PC-3 (cell line): ENCODE results near the gene ZNF593OS. TPM values are rescaled to one million over a fixed set of nuclear protein-coding genes. Genes with fewer than 3 reads are reported as not detected.

Experiments used
- ATAC-seq: fragments of 200-7000 bp; cut with Tn5 transposase; 2 replicates; pipeline ENCODE4 v1.9.1; 2020; ENCODE audit warnings: mild to moderate bottlenecking, moderate library complexity
- BruUV-seq: library from RNA; stranded (reverse); fragments of 400-500 nt; replicated peaks from 2 replicates; lab custom pipeline; 2021; lab: Mats Ljungman, UMichigan
- CTCF ChIA-PET: fragments of 300-600 bp; sonication (Branson Sonifier 250); formaldehyde crosslinking; loops from one replicate; lab custom pipeline; 2022; ENCODE audit warnings: antibody characterized with exemption; lab: Charles Lee
- POLR2A ChIA-PET: fragments of 300-600 bp; sonication (Branson Sonifier 250); formaldehyde crosslinking; loops from one replicate; lab custom pipeline; 2022; ENCODE audit warnings: antibody characterized with exemption; ENCODE audit not compliant: unreplicated experiment; lab: Charles Lee
- DNase-seq: peaks from one replicate; pipeline ENCODE4 v3.0.0-alpha.2; 2015
- H2AFZ ChIP-seq: fragments of 300-600 bp; sonication (generic); 2 replicates; pipeline ENCODE4 v1.6.0; 2016; ENCODE audit warnings: antibody characterized with exemption, low read length
- H3F3A ChIP-seq: fragments of 300-600 bp; sonication (generic); one replicate; pipeline ENCODE4 v1.6.0; 2017; ENCODE audit warnings: antibody characterized with exemption, low read length, control low read depth, mild to moderate bottlenecking; ENCODE audit not compliant: unreplicated experiment
- H3K27ac ChIP-seq: fragments of 300-600 bp; sonication (generic); 2 replicates; pipeline ENCODE4 v1.5.1; 2016; ENCODE audit warnings: mild to moderate bottlenecking, low read length
- H3K27me3 ChIP-seq: fragments of 300-600 bp; sonication (generic); 2 replicates; pipeline ENCODE4 v1.6.1; 2016; ENCODE audit warnings: low read length, mixed read lengths
- H3K36me3 ChIP-seq: fragments of 300-600 bp; sonication (generic); 2 replicates; pipeline ENCODE4 v1.6.1; 2016; ENCODE audit warnings: low read depth, mixed run types, low read length, mixed read lengths
- H3K4me1 ChIP-seq: fragments of 300-600 bp; sonication (generic); 2 replicates; pipeline ENCODE4 v1.5.1; 2016; ENCODE audit warnings: low read length; ENCODE audit not compliant: insufficient read depth
- H3K4me2 ChIP-seq: fragments of 300-600 bp; sonication (generic); 2 replicates; pipeline ENCODE4 v1.6.0; 2016; ENCODE audit warnings: low read length
- H3K4me3 ChIP-seq: fragments of 300-600 bp; sonication (generic); 2 replicates; pipeline ENCODE4 v1.5.1; 2016; ENCODE audit warnings: mild to moderate bottlenecking, low read length, mixed read lengths
- H3K79me2 ChIP-seq: fragments of 300-600 bp; sonication (generic); 2 replicates; pipeline ENCODE4 v1.6.1; 2017; ENCODE audit warnings: low read length, mixed read lengths
- H3K9ac ChIP-seq: fragments of 300-600 bp; sonication (generic); 2 replicates; pipeline ENCODE4 v1.6.0; 2016; ENCODE audit warnings: mild to moderate bottlenecking, low read length
- H3K9me2 ChIP-seq: fragments of 300-600 bp; sonication (generic); replicated peaks from 2 replicates; pipeline ENCODE4 v1.6.1; 2016; ENCODE audit warnings: mixed run types, low read length, mixed read lengths
- H3K9me3 ChIP-seq: fragments of 300-600 bp; sonication (generic); 2 replicates; pipeline ENCODE4 v1.6.1; 2016; ENCODE audit warnings: low read length, mixed read lengths
- H4K20me1 ChIP-seq: fragments of 300-600 bp; sonication (generic); 2 replicates; pipeline ENCODE4 v1.6.1; 2016; ENCODE audit warnings: low read length, mixed read lengths
- CTCF ChIP-seq: fragments of 300-600 bp; sonication (generic); conservative IDR thresholded peaks from 2 replicates; pipeline ENCODE4 v1.5.1; 2017; ENCODE audit warnings: antibody characterized with exemption, low read depth, mild to moderate bottlenecking, low read length
- EZH2 ChIP-seq: fragments of 300-600 bp; sonication (generic); IDR thresholded peaks from one replicate; pipeline ENCODE4 v1.6.1; 2017; ENCODE audit warnings: antibody characterized with exemption, mild to moderate bottlenecking, low read length; ENCODE audit not compliant: unreplicated experiment
- EZH2phosphoT487 ChIP-seq: fragments of 300-600 bp; sonication (generic); IDR thresholded peaks from 2 replicates; pipeline ENCODE4 v1.6.1; 2018; ENCODE audit warnings: mild to moderate bottlenecking, antibody characterized with exemption, low read length, borderline replicate concordance
- intact Hi-C: fragments of 100-400 bp; cut with micrococcal nuclease; formaldehyde crosslinking; loops from 2 replicates; pipeline ENCODE4 v1.9.0; 2023
- total RNA-seq: library from RNA; depleted of rRNA; stranded (reverse); fragments of >200 nt; gene quantifications from 2 replicates; pipeline ENCODE4 v1.2.3, GENCODE V29; 2014

Gene ZNF593OS
- total RNA-seq, 1 experiment from 2014 or later: not detected

GRCh38 chr1:26145960-26146294, 25.7 kb downstream of the ZNF593OS start:
- CTCF ChIA-PET: no interaction called here
- no peak overlapping the region for H3K9ac ChIP-seq
- H3K79me2 ChIP-seq: no peaks in the 10 kb centered on the region
- H3K9me2 ChIP-seq: no peaks in the 10 kb centered on the region
- no peaks in the 10 kb centered on the region for H4K20me1 ChIP-seq
- H3K36me3 ChIP-seq: no peaks in the 10 kb centered on the region
- TF ChIP-seq EZH2phosphoT487 (no peak), CTCF (no peak)
- H3K9me3 ChIP-seq: no peaks in the 10 kb centered on the region
- no peaks in the 10 kb centered on the region for H3F3A ChIP-seq
- H3K4me2 ChIP-seq: no peak overlapping the region
- intact Hi-C loops: loop anchor here (1.0 to 2.0 kb wide), 3 partner anchors 19 to 111 kb away; no protein-coding TSS in a partner anchor
- H3K4me3 ChIP-seq: no peak overlapping the region
- POLR2A ChIA-PET: no interaction called here
- DNase-seq (no peak), ATAC-seq (no peak)
- H3K27me3 ChIP-seq: no peaks in the 10 kb centered on the region
- BruUV-seq: no TSS peak
- no peak overlapping the region for H3K27ac ChIP-seq
- H3K4me1 ChIP-seq: no peaks in the 10 kb centered on the region
- H2AFZ ChIP-seq: no peak overlapping the region

- peak overlapping the region; percentile 67 for H2AFZ ChIP-seq
- H4K20me1 ChIP-seq: no peaks in the 10 kb centered on the region
- peak; percentile 98 for ATAC-seq
- no peaks in the 10 kb centered on the region for H3F3A ChIP-seq
- H3K4me3 ChIP-seq: no peak overlapping the region
- intact Hi-C loops: loop anchor here (1.0 to 2.0 kb wide), 3 partner anchors 18 to 110 kb away; no protein-coding TSS in a partner anchor
- ChIA-PET POLR2A (interaction anchor here (0.6 kb wide), 1 partner anchor 121 kb away, joined by 3 read pairs; no protein-coding TSS in a partner anchor), CTCF (interaction anchor here (0.5 to 1.6 kb wide), 10 partner anchors 19 to 148 kb away, joined by 3 to 27 read pairs (median 6); partner anchors contain the start of genes CEP85, PAFAH2 and ZNF593)
- H3K27ac ChIP-seq: no peak overlapping the region
- peak; percentile 90 for DNase-seq
- H3K79me2 ChIP-seq: no peaks in the 10 kb centered on the region
- no TSS peak for BruUV-seq
- no peaks in the 10 kb centered on the region for H3K36me3 ChIP-seq
- H3K9ac ChIP-seq: no peak overlapping the region
- no peaks in the 10 kb centered on the region for H3K9me2 ChIP-seq
- TF ChIP-seq CTCF (peak; percentile 86), EZH2 (no peak)
- H3K4me2 ChIP-seq: peak overlapping the region; percentile 62
- no peaks in the 10 kb centered on the region for H3K9me3 ChIP-seq
- H3K4me1 ChIP-seq: no peaks in the 10 kb centered on the region
- no peaks in the 10 kb centered on the region for H3K27me3 ChIP-seq
Observed at GRCh38 chr1:26145041-26145959, 26.3 kb downstream of the ZNF593OS start.

GRCh38 chr1:26142159-26142558, 29.5 kb downstream of the ZNF593OS start:
- H3K9me3 ChIP-seq: no peaks in the 10 kb centered on the region
- DNase-seq: peak; percentile 26
- no peaks in the 10 kb centered on the region for H3K27me3 ChIP-seq
- H3K9me2 ChIP-seq: no peaks in the 10 kb centered on the region
- BruUV-seq: no TSS peak
- intact Hi-C loops: no loop called here
- no peak for ATAC-seq
- H3K27ac ChIP-seq: no peak overlapping the region
- H3K4me2 ChIP-seq: no peak overlapping the region
- H3K4me1 ChIP-seq: no peaks in the 10 kb centered on the region
- no peak overlapping the region for H2AFZ ChIP-seq
- H3K9ac ChIP-seq: no peak overlapping the region
- no peaks in the 10 kb centered on the region for H3K36me3 ChIP-seq
- H4K20me1 ChIP-seq: no peaks in the 10 kb centered on the region
- ChIA-PET POLR2A (no interaction called here), CTCF (no interaction called here)
- H3F3A ChIP-seq: no peaks in the 10 kb centered on the region
- H3K79me2 ChIP-seq: no peaks in the 10 kb centered on the region
- TF ChIP-seq EZH2: no peak
- TF ChIP-seq CTCF: no peak
- no peak for TF ChIP-seq EZH2phosphoT487
- H3K4me3 ChIP-seq: no peak overlapping the region
